Adipose tissue (tissue), 3 donors: ENCODE results near the gene SIRT7. TPM values are rescaled to one million over a fixed set of nuclear protein-coding genes. Genes with fewer than 3 reads are reported as not detected.

Experiments used
- polyA plus RNA-seq, 3 donors: library from polyadenylated mRNA; stranded (reverse); fragments of 200-250 nt; gene quantifications; one replicate each; pipeline ENCODE4 v1.2.3, GENCODE V29; 2013
- donor health status: healthy with polysubstance abuse.
- donor health status: Bipolar disorder and iron deficiency.
- donor health status: healthy.

The SIRT7 gene
- polyA plus RNA-seq, 3 donors, result 12.6 to 19.6 (median 19.0) TPM

Other genes starting within 250 kb of the SIRT7 start
- 10 to 100 TPM; 26.8 to 44.4 (median 41.1) TPM for gene ARL16, start 234.4 kb downstream of the SIRT7 start, polyA plus RNA-seq
- 100 to 1,000 TPM in 1 of 3 donors, 10 to 100 TPM in 2; 57.6 to 118 (median 91.6) TPM for gene HGS, start 234.2 kb downstream of the SIRT7 start, polyA plus RNA-seq
- gene MRPL12, start 214.8 kb downstream of the SIRT7 start, polyA plus RNA-seq, result 100 to 1,000 TPM in 2 of 3 donors, 10 to 100 TPM in 1; 81.3 to 134 (median 118) TPM
- gene SLC25A10, start 205.9 kb downstream of the SIRT7 start, polyA plus RNA-seq, result 10 to 100 TPM; 18.7 to 61.4 (median 43.2) TPM
- 1 to 10 TPM in 1 of 3 donors, under 1 TPM in 1, not detected in 1; 0.12 to 1.4 TPM for gene GCGR, start 114.0 kb downstream of the SIRT7 start, polyA plus RNA-seq
- gene MCRIP1, start 84.9 kb downstream of the SIRT7 start, polyA plus RNA-seq, result 100 to 1,000 TPM in 2 of 3 donors, 10 to 100 TPM in 1; 92.8 to 190 (median 116) TPM
- under 1 TPM in 2 of 3 donors, not detected in 1; 0.15 to 0.58 TPM for gene PPP1R27, start 83.1 kb downstream of the SIRT7 start, polyA plus RNA-seq
- 1,000 to 10,000 TPM in 1 of 3 donors, 100 to 1,000 TPM in 2; 377 to 2,064 (median 453) TPM for gene P4HB, start 57.6 kb downstream of the SIRT7 start, polyA plus RNA-seq
- 100 to 1,000 TPM; 133 to 351 (median 249) TPM for gene ARHGDIA, start 46.8 kb downstream of the SIRT7 start, polyA plus RNA-seq
- gene ALYREF, start 26.6 kb downstream of the SIRT7 start, polyA plus RNA-seq, result 10 to 100 TPM; 20.0 to 46.4 (median 37.9) TPM
- gene ANAPC11, start 26.5 kb downstream of the SIRT7 start, polyA plus RNA-seq, result 100 to 1,000 TPM; 160 to 319 (median 193) TPM
- under 1 TPM in 2 of 3 donors, not detected in 1; 0.23 to 0.77 TPM for gene NPB, start 15.9 kb downstream of the SIRT7 start, polyA plus RNA-seq
- gene PCYT2, start 6.8 kb downstream of the SIRT7 start, polyA plus RNA-seq, result 10 to 100 TPM; 30.4 to 76.4 (median 54.3) TPM
- gene MAFG, start 9.6 kb upstream of the SIRT7 start, polyA plus RNA-seq, result 10 to 100 TPM in 2 of 3 donors, 1 to 10 TPM in 1; 5.2 to 13.9 (median 13.8) TPM
- 10 to 100 TPM in 2 of 3 donors, 1 to 10 TPM in 1; 9.2 to 63.5 (median 34.9) TPM for gene PYCR1, start 19.1 kb upstream of the SIRT7 start, polyA plus RNA-seq
- not detected for gene MYADML2, start 29.1 kb upstream of the SIRT7 start, polyA plus RNA-seq
- under 1 TPM; 0.03 to 0.67 (median 0.31) TPM for gene NOTUM, start 43.0 kb upstream of the SIRT7 start, polyA plus RNA-seq
- gene ASPSCR1, start 59.5 kb upstream of the SIRT7 start, polyA plus RNA-seq, result 10 to 100 TPM; 17.7 to 35.4 (median 31.0) TPM
- gene CENPX, start 104.7 kb upstream of the SIRT7 start, polyA plus RNA-seq, result 10 to 100 TPM; 60.7 to 80.9 (median 76.8) TPM
- 10 to 100 TPM in 1 of 3 donors, 1 to 10 TPM in 2; 7.3 to 10.2 (median 8.1) TPM for gene LRRC45, start 105.1 kb upstream of the SIRT7 start, polyA plus RNA-seq
- gene RAC3, start 113.5 kb upstream of the SIRT7 start, polyA plus RNA-seq, result 10 to 100 TPM; 10.4 to 32.2 (median 17.0) TPM
- 100 to 1,000 TPM; 136 to 361 (median 220) TPM for gene DCXR, start 119.5 kb upstream of the SIRT7 start, polyA plus RNA-seq
- gene RFNG, start 133.6 kb upstream of the SIRT7 start, polyA plus RNA-seq, result 10 to 100 TPM; 39.4 to 51.2 (median 41.1) TPM
- gene GPS1, start 133.7 kb upstream of the SIRT7 start, polyA plus RNA-seq, result 10 to 100 TPM; 58.9 to 89.2 (median 77.5) TPM
- 100 to 1,000 TPM in 1 of 3 donors, 10 to 100 TPM in 2; 71.2 to 118 (median 80.9) TPM for gene DUS1L, start 147.6 kb upstream of the SIRT7 start, polyA plus RNA-seq
- 1,000 to 10,000 TPM in 1 of 3 donors, 100 to 1,000 TPM in 2; 464 to 3,885 (median 885) TPM for gene FASN, start 180.1 kb upstream of the SIRT7 start, polyA plus RNA-seq